8988T (cell line): Measurements from ENCODE around the gene PSMA6.
"Not testable (repeated sequence)": the region's sequence is repeated elsewhere in the genome, so short reads cannot be mapped to it uniquely, and the experiment has no call there.

Source experiments
- DNase-seq: peaks from one replicate; pipeline ENCODE4 v3.0.0; 2011

Gene PSMA6

GRCh38 chr14:35346738-35347322, 54.6 kb downstream of the PSMA6 start:
- DNase-seq: no peak

DNA sequence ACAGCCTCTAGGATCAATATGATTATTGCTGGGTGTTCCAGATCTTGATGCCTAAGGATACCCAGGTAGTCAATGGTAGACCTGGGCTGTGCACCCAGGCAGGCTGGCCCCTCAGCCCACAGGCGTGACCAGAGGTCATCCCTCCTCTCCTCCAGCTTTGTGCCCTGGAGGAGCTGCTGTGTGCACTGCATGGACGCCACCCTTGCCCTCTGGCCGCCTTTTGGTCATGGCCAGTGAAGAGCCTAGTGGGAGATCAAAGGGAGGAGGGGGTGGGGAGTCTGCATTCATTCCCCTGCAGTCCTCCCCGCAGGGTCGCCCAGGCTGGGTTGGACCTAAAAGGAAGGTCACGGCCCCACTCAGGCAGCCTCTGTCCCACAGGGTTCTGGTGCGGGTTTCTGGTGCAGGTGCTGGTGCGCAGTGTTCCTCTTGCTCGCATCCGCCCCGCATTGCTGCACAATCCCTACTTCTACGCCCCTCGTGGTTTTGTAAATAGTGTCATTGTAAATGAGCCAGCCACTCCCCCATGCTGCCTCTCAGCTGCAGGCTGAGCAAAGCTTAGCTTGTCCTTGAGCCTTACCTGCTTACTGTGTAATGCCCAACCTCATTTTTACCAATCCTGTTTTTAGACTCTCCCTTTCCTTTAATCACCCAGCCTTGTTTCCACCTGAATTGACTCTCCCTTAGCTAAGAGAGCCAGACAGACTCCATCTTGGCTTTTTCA, 55.3 kb downstream of the PSMA6 start:
- no peak for DNase-seq

- not testable (repeated sequence) for DNase-seq
Observed at GRCh38 chr14:35348044-35348380, 55.8 kb downstream of the PSMA6 start.

- no peak for DNase-seq
Observed at GRCh38 chr14:35349496-35350365, 57.5 kb downstream of the PSMA6 start.

- no peak for DNase-seq
Observed at GRCh38 chr14:35351497-35351896, 59.3 kb downstream of the PSMA6 start.

- no peak for DNase-seq
Observed at GRCh38 chr14:35351897-35352273, 59.7 kb downstream of the PSMA6 start.

DNA sequence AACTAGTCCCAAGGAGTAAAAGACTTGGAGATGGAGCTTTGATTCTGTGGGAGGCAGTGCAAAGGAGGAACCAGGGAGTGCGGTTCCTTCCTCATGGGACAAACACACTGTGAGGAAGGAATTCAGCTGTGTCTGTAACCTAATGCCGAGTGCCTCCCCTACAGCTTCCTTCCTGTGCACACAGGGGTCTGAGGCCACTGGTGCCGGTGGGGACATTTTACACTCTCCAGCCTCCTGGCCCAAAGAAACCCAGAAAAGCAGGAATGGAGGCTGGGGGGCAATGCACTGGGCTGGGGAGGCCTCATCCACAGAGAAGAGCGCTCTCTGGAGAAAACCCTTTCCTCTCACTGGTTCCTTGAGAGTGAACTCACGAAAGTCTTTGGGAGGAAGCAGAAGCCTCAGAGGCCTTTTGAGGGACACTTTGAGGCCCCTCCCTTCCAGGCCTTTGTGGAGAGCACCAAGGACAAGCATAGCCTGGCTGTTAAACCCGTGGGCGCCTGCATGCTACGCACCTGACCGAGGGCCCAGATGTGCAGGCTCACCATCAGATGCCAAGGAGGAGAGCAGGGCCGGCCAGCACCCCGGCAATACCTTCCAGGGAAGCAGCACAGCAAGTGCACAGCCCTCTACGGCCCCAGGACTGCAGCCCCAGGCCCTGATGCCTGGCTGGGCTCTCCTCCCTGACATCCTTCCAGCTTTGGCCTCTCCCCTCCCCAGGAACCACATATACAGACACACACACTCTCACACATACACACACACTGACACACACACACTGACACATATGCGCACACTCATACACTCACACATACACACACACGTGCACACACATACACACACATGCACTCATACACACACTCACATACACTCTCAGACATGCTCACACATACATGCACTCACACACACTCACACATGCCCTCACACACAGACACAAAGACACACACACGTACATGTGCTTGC, 60.4 kb downstream of the PSMA6 start:
- no peak for DNase-seq

DNA sequence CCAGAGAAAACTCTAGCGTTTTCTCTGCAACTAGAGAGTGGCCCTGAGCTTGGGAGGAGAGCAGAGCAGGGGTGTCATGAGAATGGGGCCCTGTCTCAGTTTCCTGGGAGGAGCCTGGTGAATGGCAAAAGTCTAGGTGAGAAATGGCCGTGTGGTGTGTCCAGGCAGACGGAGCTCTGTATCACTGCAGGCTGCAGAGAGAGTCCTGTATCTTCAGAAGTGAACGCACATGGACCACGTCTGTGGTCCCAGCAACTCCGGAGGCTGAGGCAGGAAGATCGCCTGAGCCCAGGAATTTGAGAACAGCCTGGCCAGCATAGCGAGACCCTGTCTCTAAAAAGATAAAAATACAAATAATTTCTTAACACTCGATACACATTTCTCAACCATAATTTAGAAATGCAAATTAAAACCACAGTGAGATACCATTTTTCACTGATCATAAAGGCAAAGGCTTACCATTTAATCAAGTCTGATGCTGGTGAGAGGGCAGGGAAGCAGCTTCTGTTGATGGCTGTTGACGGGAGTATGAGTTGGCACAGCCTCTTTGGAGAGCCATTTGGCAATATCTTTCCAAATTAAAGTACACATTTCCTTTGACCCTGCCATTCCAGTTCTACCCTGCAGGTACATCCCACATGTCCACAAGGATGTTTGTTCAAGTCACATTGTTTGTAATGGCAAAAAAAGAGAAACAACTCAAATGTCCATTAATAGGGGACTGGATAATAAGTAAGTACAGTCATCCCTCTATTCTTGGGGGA, 61.4 kb downstream of the PSMA6 start:
- DNase-seq: no peak

DNA sequence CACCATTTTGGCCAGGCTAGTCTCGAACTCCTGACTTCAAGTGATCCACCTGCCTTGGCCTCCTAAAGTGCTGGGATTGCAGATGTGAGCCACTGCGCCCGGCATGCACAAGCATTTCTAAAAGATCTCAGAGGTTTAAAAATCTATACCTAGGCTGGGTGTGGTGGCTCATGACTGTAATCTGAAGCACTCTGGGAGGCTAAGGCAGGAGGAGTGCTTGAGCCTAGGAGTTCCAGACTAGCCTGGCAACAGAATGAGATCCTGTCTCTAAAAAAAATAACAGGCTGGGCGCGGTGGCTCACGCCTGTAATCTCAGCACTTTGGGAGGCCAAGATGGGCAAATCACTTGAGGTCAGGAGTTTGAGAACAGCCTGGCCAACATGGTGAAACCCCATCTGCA, 63.1 kb downstream of the PSMA6 start:
- not testable (repeated sequence) for DNase-seq

- no peak for DNase-seq
Observed at GRCh38 chr14:35355981-35356841, 64.0 kb downstream of the PSMA6 start.

DNA sequence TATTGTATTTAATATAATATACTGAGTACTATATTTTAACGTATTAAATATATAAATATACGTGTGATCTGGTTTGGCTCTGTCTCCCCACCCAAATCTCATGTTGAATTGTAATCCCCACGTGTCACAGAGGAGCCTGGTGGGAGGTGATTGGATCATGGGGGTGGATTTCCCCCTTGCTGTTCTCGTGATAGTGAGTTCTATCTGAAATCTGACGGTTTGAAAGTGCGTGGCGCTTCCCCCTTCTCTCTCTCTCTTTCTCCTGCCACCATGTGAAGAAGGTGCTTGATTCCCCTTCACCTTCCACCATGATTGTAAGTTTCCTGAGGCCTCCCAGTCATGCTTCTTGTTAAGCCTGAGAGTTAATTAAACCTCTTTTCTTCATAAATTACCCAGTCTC, 67.5 kb downstream of the PSMA6 start:
- not testable (repeated sequence) for DNase-seq

GRCh38 chr14:35361141-35361480, 68.9 kb downstream of the PSMA6 start:
- DNase-seq: no peak

GRCh38 chr14:35362450-35362849, 70.3 kb downstream of the PSMA6 start:
- DNase-seq: no peak

GRCh38 chr14:35362911-35363374, 70.8 kb downstream of the PSMA6 start:
- DNase-seq: no peak

DNA sequence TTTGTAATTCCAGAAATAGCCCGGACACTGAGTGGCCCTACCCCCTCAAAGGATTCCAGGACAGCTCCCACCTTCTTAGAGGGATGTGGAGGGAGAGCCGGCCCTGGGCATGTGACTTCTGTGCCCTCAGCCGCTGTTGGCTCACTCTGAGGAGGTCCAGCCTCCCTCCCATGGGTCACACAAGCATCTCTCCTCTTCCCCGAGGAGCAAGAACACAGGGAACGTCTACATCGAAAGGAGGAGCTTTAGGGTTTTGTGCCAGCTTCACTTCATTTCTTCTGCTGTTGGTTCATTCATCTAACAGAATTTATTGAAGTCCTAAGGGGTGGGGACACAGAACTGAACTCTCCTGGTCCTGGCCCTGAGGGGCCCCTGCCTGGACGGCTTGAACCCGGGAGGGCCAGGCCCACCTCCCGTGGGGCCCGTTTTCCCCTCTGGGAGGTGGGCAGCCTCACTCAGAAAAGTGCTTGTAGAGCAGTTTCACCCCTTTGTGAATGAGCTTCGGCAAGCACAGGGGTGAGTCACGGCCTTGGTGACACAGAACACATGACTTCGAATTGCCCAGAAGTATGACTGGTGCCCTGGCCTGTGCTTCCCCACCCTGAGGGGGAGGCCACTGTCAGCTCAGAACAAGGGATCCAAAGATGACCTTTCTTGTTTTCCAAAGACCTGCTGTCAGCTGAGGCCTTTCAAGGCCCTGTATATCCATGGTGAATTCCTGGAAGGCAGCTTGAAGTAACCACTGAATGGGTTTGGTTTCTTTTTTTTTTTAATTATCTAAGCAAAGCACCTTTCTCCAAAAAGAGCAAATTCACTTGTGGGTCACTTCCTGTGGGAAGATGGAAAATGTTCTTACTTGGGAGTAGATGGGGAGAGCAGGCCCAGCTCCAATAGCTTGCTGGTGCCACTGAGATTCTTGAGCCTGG, 73.2 kb downstream of the PSMA6 start:
- peak; percentile 68 for DNase-seq

DNA sequence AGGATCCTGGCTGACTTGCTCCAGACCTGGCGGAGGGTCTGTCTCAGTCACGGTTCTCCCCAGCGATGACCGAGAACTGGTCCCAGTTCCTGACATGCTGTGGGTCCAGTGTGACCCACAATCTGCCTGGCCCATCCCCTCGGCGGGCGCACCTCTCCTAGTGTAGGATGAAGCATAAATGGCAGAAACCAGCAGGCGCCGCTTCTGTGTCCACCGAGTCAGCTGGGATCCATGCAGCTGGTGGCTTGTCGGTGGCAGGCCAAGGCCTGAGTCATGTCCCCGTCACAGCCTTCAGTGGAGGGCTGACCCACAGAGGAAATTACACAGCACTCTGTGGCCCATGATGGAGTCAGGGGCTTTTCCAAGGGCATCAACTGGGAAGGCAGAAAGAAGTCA, 73.9 kb downstream of the PSMA6 start:
- DNase-seq: no peak

- no peak for DNase-seq
Observed at GRCh38 chr14:35366521-35366976, 74.4 kb downstream of the PSMA6 start.

DNA sequence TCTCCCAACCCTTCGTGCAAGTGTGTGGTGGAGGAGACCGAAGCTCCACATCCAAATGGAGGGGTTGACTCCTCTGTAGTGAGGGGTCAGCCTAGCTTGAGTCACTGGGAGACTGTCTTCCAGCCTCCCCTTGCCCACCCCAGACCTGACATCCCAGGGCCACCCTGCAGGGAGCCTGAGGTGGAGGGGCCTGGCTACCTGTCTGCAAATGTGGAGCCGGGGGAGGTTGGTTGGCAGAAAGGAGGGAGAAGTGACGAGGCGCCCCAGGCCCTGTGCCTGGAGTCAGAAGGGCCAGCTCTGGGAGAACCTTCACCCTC, 74.8 kb downstream of the PSMA6 start:
- no peak for DNase-seq
